T-cell (primary cell): ENCODE results near the gene SDK1. TPM values are rescaled to one million over a fixed set of nuclear protein-coding genes. Genes with fewer than 3 reads are reported as not detected.

Experiments
- ATAC-seq, 4 experiments: fragments of 200-7000 bp in 3 of 4; fragments of 150-1000 bp in 1 of 4; cut with Tn5 transposase; replicated peaks in 1 of 4; 1 replicate in 3 of 4; 2 replicates in 1 of 4; pipeline ENCODE4 v1.10.0; 2021; ENCODE audit warnings: moderate library complexity in 3 of 4, mild to moderate bottlenecking in 2 of 4, moderate number of reproducible peaks in 1 of 4
- CTCF ChIA-PET, 2 donors: fragments of 300-600 bp; sonication (Branson Sonifier 250); formaldehyde crosslinking; loops; one replicate each; lab custom pipeline; 2022; ENCODE audit warnings: antibody characterized with exemption in 2 of 2; lab: Charles Lee
- POLR2A ChIA-PET, 2 donors: fragments of 300-600 bp; sonication (Branson Sonifier 250); formaldehyde crosslinking; loops; one replicate each; lab custom pipeline; 2022; ENCODE audit warnings: antibody characterized with exemption in 2 of 2; lab: Charles Lee
- DNase-seq, 35 experiments: peaks; one replicate each; pipeline versions ENCODE4 v3.0.0 to v3.0.0-alpha.2; 2013 to 2023
- H3K27ac ChIP-seq: one replicate; pipeline ENCODE4 v1.5.1; 2013; ENCODE audit warnings: low read length
- H3K27me3 ChIP-seq, 2 experiments: replicated peaks in 1 of 2; 1 replicate in 1 of 2; 2 replicates in 1 of 2; pipeline versions ENCODE4 v1.6.1 to v1.7.0; 2013; ENCODE audit warnings: low read length in 1 of 2, mixed read lengths in 1 of 2; ENCODE audit not compliant: control insufficient read depth in 2 of 2, insufficient read depth in 2 of 2; ENCODE audit errors: extremely low read depth in 1 of 2
- H3K36me3 ChIP-seq, 2 donors: 1 replicate in 1 of 2; 2 replicates in 1 of 2; pipeline versions ENCODE4 v1.6.1 to v1.7.0; 2013; ENCODE audit warnings: low read length in 1 of 2; ENCODE audit not compliant: control insufficient read depth in 2 of 2, insufficient read depth in 1 of 2; ENCODE audit errors: extremely low read depth in 1 of 2
- H3K4me1 ChIP-seq, 2 experiments: 1 replicate in 1 of 2; 2 replicates in 1 of 2; pipeline versions ENCODE4 v1.6.1 to v1.7.0; 2013; ENCODE audit warnings: low read length in 2 of 2, mixed read lengths in 1 of 2; ENCODE audit not compliant: insufficient read depth in 2 of 2, control insufficient read depth in 1 of 2; ENCODE audit errors: extremely low read depth in 1 of 2
- H3K4me3 ChIP-seq, 2 donors: 1 replicate in 1 of 2; 2 replicates in 1 of 2; pipeline versions ENCODE4 v1.5.1 to v1.7.0; 2013; ENCODE audit warnings: mild to moderate bottlenecking in 2 of 2, low read length in 1 of 2, moderate library complexity in 1 of 2; ENCODE audit not compliant: control insufficient read depth in 1 of 2; ENCODE audit errors: extremely low read depth in 1 of 2
- H3K9me3 ChIP-seq: 2 replicates; pipeline ENCODE4 v1.7.0; 2013
- H3K27ac Mint-ChIP-seq, 2 donors: one replicate each; pipeline ENCODE4 v1.8.0; 2020 to 2021; ENCODE audit warnings: mild to moderate bottlenecking in 2 of 2, mixed read lengths in 2 of 2
- H3K27me3 Mint-ChIP-seq, 2 donors: one replicate each; pipeline ENCODE4 v1.8.0; 2021 to 2022; ENCODE audit warnings: mixed read lengths in 2 of 2
- H3K36me3 Mint-ChIP-seq: one replicate; pipeline ENCODE4 v1.8.0; 2021; ENCODE audit warnings: mixed read lengths
- H3K4me1 Mint-ChIP-seq, 3 donors: one replicate each; pipeline ENCODE4 v1.8.0; 2020 to 2022; ENCODE audit warnings: mixed read lengths in 3 of 3, mild to moderate bottlenecking in 1 of 3
- H3K4me3 Mint-ChIP-seq, 3 donors: one replicate each; pipeline ENCODE4 v1.8.0; 2020 to 2022; ENCODE audit warnings: mild to moderate bottlenecking in 3 of 3, mixed read lengths in 3 of 3, moderate library complexity in 3 of 3
- H3K9me3 Mint-ChIP-seq, 3 donors: one replicate each; pipeline ENCODE4 v1.8.0; 2020 to 2022; ENCODE audit warnings: mixed read lengths in 3 of 3
- WGBS: methylation state at CpG from one replicate; pipeline ENCODE4 v1.1.5; 2013; ENCODE audit warnings: missing lambda C conversion rate; ENCODE audit not compliant: insufficient coverage; 5-methylcytosine and 5-hydroxymethylcytosine counted together
- total RNA-seq, 35 experiments: library from RNA in 6 of 35; stranded (reverse) in 6 of 35; fragments of 120-200 nt in 1 of 35; gene quantifications; one replicate each; pipeline versions ENCODE4 v1.2.1 to v1.2.4 and lab custom pipeline; 2013 to 2026

SDK1 gene
- total RNA-seq, 5 donors from 2014 or later (not counting 1 experiment from before 2014, with no cell fraction given) = 0.47 to 1.7 (median 0.63) TPM

DNA sequence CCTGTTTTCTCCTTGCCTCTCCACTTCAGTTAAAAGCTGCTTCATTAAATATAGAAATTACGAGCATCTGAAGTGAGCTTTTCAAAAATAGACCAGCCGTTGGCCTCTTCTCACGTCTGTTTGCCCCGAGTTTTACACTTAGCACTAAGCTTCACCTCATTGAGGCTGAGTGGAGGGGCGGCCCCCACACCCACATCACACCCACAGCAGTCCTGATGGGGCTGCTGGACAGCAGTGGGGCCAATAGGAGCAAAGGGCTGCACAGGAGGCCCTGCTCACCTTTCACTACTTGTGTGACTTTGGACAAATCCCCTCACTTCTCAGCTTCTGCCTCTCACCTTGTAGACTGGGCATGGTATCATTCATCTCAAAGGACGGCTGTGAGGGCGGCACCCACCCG is 677.8 kb downstream of the SDK1 start:
- Histone ChIP-seq H3K4me1 (no peaks in the 10 kb centered on the region), H3K4me3 (no peak overlapping the region), H3K9me3 (no peaks in the 10 kb centered on the region), H3K27me3 (no peaks in the 10 kb centered on the region), H3K36me3 (no peaks in the 10 kb centered on the region), H3K27ac (no peak overlapping the region)
- H3K4me1 Mint-ChIP-seq = no peaks in the 10 kb centered on the region
- ChIA-PET POLR2A (no interaction called here), CTCF (no interaction called here)
- H3K36me3 Mint-ChIP-seq = no peaks in the 10 kb centered on the region
- DNase-seq (no peak), ATAC-seq (no peak)
- H3K27me3 Mint-ChIP-seq = no peaks in the 10 kb centered on the region
- no peaks in the 10 kb centered on the region for H3K9me3 Mint-ChIP-seq
- no peak overlapping the region for H3K4me3 Mint-ChIP-seq
- WGBS = 56% methylated on average over 2 of the region's 8 CpGs
- H3K27ac Mint-ChIP-seq = no peak overlapping the region

DNA sequence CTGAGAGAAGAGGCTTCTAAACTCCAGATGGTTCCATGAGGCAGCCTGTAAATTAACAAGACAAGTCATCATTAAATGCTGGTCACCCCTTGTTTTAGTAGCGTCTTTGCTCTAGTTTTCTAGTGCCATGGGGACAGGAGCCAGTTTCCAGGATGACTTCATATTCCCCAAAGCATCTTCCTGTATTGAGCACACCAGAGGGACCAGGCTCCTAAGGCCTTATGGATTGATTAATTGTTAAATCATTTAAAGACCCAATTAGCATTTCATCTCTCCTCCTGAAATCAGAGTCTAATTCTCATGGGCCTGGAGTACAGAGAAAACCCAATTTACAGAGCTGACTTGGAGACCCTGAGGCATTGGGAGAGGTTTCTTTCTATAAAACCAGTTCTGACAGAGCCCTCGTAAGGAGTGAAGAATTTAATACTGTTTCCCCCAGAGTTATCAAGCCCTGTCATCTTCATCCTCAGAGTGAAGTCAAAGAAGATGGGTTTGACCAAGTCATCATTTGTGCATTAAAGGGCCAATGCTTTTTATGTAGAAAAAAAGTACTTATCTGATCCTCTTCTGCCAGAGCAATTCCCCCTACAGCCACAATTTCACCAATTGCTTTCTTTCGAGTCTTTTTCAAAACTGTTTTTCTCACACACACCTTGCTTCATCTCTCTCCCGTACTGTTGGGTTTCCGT is 678.7 kb downstream of the SDK1 start:
- H3K9me3 Mint-ChIP-seq = no peaks in the 10 kb centered on the region
- CTCF ChIA-PET = no interaction called here
- DNase-seq (no peak), ATAC-seq (no peak)
- no peaks in the 10 kb centered on the region for H3K27me3 Mint-ChIP-seq
- WGBS = 80% methylated on average over 1 of the region's 5 CpGs
- H3K4me3 ChIP-seq = no peak overlapping the region
- H3K9me3 ChIP-seq = no peaks in the 10 kb centered on the region
- H3K27ac Mint-ChIP-seq = no peak overlapping the region
- H3K27ac ChIP-seq = no peak overlapping the region
- H3K36me3 ChIP-seq = no peaks in the 10 kb centered on the region
- POLR2A ChIA-PET = interaction anchor here in 1 of 2 donors (0.6 kb wide), 1 partner anchor 25 kb away, joined by 3 read pairs; no protein-coding TSS in a partner anchor
- H3K4me3 Mint-ChIP-seq = no peak overlapping the region
- no peaks in the 10 kb centered on the region for H3K4me1 ChIP-seq
- H3K27me3 ChIP-seq = no peaks in the 10 kb centered on the region
- no peaks in the 10 kb centered on the region for H3K36me3 Mint-ChIP-seq
- H3K4me1 Mint-ChIP-seq = no peaks in the 10 kb centered on the region

DNA sequence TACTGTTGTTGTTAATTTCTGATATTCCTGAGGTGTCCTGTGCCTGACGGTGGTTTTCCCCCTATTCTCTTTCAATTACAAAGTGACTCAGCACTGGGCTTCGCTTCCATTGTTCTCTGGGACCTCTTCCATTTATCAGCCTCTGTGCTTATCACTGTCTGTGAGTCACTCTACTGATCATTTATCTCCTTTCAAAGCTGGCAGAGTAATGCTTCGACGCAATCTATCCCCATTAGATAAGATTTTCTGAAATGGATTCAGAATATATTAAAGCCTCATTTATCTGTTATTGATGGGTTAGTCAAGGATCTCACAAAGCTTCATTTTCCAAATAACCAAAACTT is 679.2 kb downstream of the SDK1 start:
- no peak overlapping the region for H3K27ac ChIP-seq
- H3K27me3 Mint-ChIP-seq = no peaks in the 10 kb centered on the region
- no peaks in the 10 kb centered on the region for H3K36me3 ChIP-seq
- no peaks in the 10 kb centered on the region for H3K9me3 Mint-ChIP-seq
- no peak overlapping the region for H3K4me3 ChIP-seq
- DNase-seq = no peak
- H3K9me3 ChIP-seq = no peaks in the 10 kb centered on the region
- H3K4me1 ChIP-seq = no peaks in the 10 kb centered on the region
- no peak overlapping the region for H3K27ac Mint-ChIP-seq
- CTCF ChIA-PET = no interaction called here
- WGBS = no CpG with 5 or more reads among the region's 4 CpGs
- no peaks in the 10 kb centered on the region for H3K36me3 Mint-ChIP-seq
- no peak for ATAC-seq
- no peaks in the 10 kb centered on the region for H3K27me3 ChIP-seq
- POLR2A ChIA-PET = interaction anchor here in 1 of 2 donors (0.6 kb wide), 1 partner anchor 24 kb away, joined by 3 read pairs; no protein-coding TSS in a partner anchor
- H3K4me1 Mint-ChIP-seq = no peaks in the 10 kb centered on the region
- no peak overlapping the region for H3K4me3 Mint-ChIP-seq

DNA sequence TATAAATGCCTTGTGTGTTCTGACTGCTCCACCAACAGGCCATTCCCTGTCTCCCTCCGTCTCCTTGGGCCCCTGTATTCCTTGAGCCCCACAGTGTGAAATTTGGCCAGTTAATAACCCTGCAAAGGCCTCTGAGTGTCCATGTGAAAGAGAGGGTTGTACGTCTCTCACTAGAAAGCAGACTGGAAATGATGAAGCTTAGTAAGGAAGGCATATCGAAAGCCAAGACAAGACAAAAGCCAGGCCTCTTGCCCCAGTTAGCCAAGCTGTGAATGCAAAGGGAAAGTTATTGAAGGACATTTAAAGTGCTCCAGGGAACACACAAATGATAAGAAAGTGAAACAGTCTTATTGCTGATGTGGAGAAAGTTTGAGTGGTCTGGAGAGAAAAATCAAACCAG is 680.2 kb downstream of the SDK1 start:
- no peak overlapping the region for H3K4me3 Mint-ChIP-seq
- H3K9me3 Mint-ChIP-seq = no peaks in the 10 kb centered on the region
- no peak for DNase-seq
- H3K27ac Mint-ChIP-seq = no peak overlapping the region
- no peaks in the 10 kb centered on the region for H3K27me3 Mint-ChIP-seq
- 78% methylated on average over 1 of the region's 3 CpGs for WGBS
- no peak for ATAC-seq
- H3K4me1 Mint-ChIP-seq = no peaks in the 10 kb centered on the region
- Histone ChIP-seq H3K36me3 (no peaks in the 10 kb centered on the region), H3K27ac (no peak overlapping the region), H3K27me3 (no peaks in the 10 kb centered on the region), H3K4me3 (no peak overlapping the region), H3K9me3 (no peaks in the 10 kb centered on the region), H3K4me1 (no peaks in the 10 kb centered on the region)
- ChIA-PET CTCF (no interaction called here), POLR2A (interaction anchor here in 1 of 2 donors (0.5 kb wide), 1 partner anchor 435 kb away, joined by 3 read pairs; no protein-coding TSS in a partner anchor)
- no peaks in the 10 kb centered on the region for H3K36me3 Mint-ChIP-seq

DNA sequence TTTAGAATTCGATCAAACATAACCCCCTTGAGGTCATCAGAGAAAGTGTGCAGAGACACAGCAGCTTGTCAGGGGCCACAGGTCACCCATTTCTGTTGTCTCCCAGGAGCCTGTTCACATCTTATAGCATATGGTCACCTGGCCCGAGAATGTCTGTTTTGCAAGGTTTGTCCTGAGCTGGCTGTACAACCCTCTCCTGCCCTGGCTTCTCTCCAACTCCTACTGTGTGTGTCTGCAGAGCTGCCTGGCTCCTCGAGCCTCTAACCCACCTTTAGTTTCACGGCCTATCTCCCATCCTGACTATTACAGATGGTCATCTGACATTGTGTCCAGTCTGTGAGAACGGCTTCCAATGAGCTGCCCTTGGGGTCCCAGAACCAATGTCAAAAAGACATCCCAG is 683.4 kb downstream of the SDK1 start:
- Histone ChIP-seq H3K27me3 (no peaks in the 10 kb centered on the region), H3K4me3 (no peak overlapping the region), H3K9me3 (no peaks in the 10 kb centered on the region), H3K36me3 (no peaks in the 10 kb centered on the region), H3K4me1 (no peaks in the 10 kb centered on the region), H3K27ac (no peak overlapping the region)
- H3K4me1 Mint-ChIP-seq = no peaks in the 10 kb centered on the region
- no peak overlapping the region for H3K4me3 Mint-ChIP-seq
- DNase-seq (no peak), ATAC-seq (no peak)
- H3K27me3 Mint-ChIP-seq = no peaks in the 10 kb centered on the region
- CTCF ChIA-PET = no interaction called here
- POLR2A ChIA-PET = no interaction called here
- 80% methylated on average over 5 of the region's 5 CpGs for WGBS
- H3K9me3 Mint-ChIP-seq = no peaks in the 10 kb centered on the region
- H3K27ac Mint-ChIP-seq = no peak overlapping the region
- H3K36me3 Mint-ChIP-seq = no peaks in the 10 kb centered on the region

DNA sequence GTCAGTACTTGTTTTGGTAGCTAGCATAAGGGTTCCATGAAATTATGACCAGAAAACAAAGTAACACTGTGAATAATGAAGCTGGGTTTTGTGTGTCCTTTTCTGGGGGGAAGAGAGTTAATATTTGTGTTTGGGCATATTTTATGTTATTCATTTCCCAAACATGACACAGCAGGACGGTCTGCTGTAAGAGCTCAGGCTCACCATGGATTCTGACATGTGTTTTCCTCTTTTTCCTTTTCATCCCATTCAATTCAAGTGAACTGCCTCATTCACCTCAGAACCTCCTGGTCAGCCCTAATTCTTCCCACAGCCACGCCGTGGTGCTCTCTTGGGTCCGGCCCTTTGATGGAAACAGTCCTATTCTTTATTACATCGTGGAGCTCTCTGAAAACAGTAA is 685.9 kb downstream of the SDK1 start:
- H3K4me3 Mint-ChIP-seq = no peak overlapping the region
- H3K27me3 Mint-ChIP-seq = no peaks in the 10 kb centered on the region
- POLR2A ChIA-PET = no interaction called here
- no peaks in the 10 kb centered on the region for H3K4me1 Mint-ChIP-seq
- Histone ChIP-seq H3K36me3 (no peaks in the 10 kb centered on the region), H3K27me3 (peaks cover 0 to 5% of the 10 kb centered on the region in 2 experiments), H3K4me3 (no peak overlapping the region), H3K4me1 (no peaks in the 10 kb centered on the region), H3K27ac (no peak overlapping the region), H3K9me3 (no peaks in the 10 kb centered on the region)
- H3K27ac Mint-ChIP-seq = no peak overlapping the region
- no peaks in the 10 kb centered on the region for H3K9me3 Mint-ChIP-seq
- CTCF ChIA-PET = no interaction called here
- no peak for ATAC-seq
- 89% methylated on average over 4 of the region's 5 CpGs for WGBS
- H3K36me3 Mint-ChIP-seq = no peaks in the 10 kb centered on the region
- DNase-seq = no peak
